ENCODE measurements around the gene CD79B. TPM values are rescaled to one million over a fixed set of nuclear protein-coding genes. Genes with fewer than 3 reads are reported as not detected.

CD79B gene
- total and polyA plus RNA-seq, 9 of the 15 experiments (the other 6 are each of a cell fraction or from before 2014, with no cell fraction given) = 0.15 to 0.62 (median 0.44) TPM; not detected in 2

- Histone ChIP-seq H2AFZ (ENCODE audit: low read depth, low read length) (no peak overlapping the region), H3K79me2 (ENCODE audit: control insufficient read depth, insufficient read depth, low read length) (no peaks in the 10 kb centered on the region), H3K27me3 (ENCODE audit: control insufficient read depth in 2 of 2, insufficient read depth in 2 of 2, low read length in 2 of 2) (peaks cover 0 to 9% of the 10 kb centered on the region in 2 experiments; a peak in 2 of 5 replicates), H3K9ac (ENCODE audit: insufficient read depth in 1 of 2, low read depth in 2 of 2, low read length in 2 of 2) (no peak overlapping the region; a peak in 1 of 4 replicates), H3K9me1 (ENCODE audit: control insufficient read depth, insufficient read depth, low read length) (no peaks in the 10 kb centered on the region), H3K4me1 (replicated peaks in 1 of 2; ENCODE audit: control insufficient read depth in 2 of 2, insufficient read depth in 2 of 2, low read length in 2 of 2) (peaks cover 0 to 33% of the 10 kb centered on the region in 2 experiments; a peak in 2 of 5 replicates), H3K4me2 (ENCODE audit: insufficient read depth, low read length) (no peak overlapping the region), H3K27ac (ENCODE audit: extremely low read depth, low read depth, low read length) (no peak overlapping the region), H3K4me3 (no peak overlapping the region), H3K36me3 (ENCODE audit: control insufficient read depth, insufficient read depth, low read length) (no peaks in the 10 kb centered on the region), H4K20me1 (replicated peaks; ENCODE audit: control insufficient read depth, insufficient read depth, low read length) (no peaks in the 10 kb centered on the region), H3K9me3 (replicated peaks; ENCODE audit: control insufficient read depth, insufficient read depth, low read depth, low read length) (no peaks in the 10 kb centered on the region)
- ATAC-seq (no peak), FAIRE-seq (no peak), DNase-seq (ENCODE audit: extremely low read depth in 1 of 4, low spot score in 3 of 4) (no peak)
- ChIA-PET CTCF (ENCODE audit: low intra/inter-chr PET ratio) (no interaction called here), POLR2A (interaction anchor here (0.6 to 1.3 kb wide), 3 partner anchors 10 to 12 kb away, joined by 3 to 6 read pairs (median 4); no protein-coding TSS in a partner anchor)
- in situ Hi-C loops (cut with MboI) (no loop called here), intact Hi-C loops (cut with micrococcal nuclease) (no loop called here)
- BruUV-seq (replicated peaks) = no TSS peak
- 21% methylated on average over 9 of the region's 10 CpGs for WGBS (ENCODE audit: insufficient coverage, low coverage, missing lambda C conversion rate)
- TF ChIP-seq SAP30 (IDR thresholded peaks at IDR 0.05; ENCODE audit: borderline replicate concordance, insufficient read depth, low read depth, low read length, poor library complexity, severe bottlenecking) (no peak), POLR2H (tag; IDR thresholded peaks at IDR 0.05; ENCODE audit: low read depth) (no peak), STAG1 (CRISPR knock-in tag; IDR thresholded peaks at IDR 0.05; ENCODE audit: borderline replicate concordance) (no peak), HDAC1 (IDR thresholded peaks at IDR 0.05) (no peak), TCF7 (IDR thresholded peaks at IDR 0.05; ENCODE audit: borderline replicate concordance) (no peak), POLR2B (IDR thresholded peaks at IDR 0.05; ENCODE audit: low read depth, partially characterized antibody) (no peak), PHB (CRISPR knock-in tag; IDR thresholded peaks at IDR 0.05) (no peak), SP2 (IDR thresholded peaks at IDR 0.05; ENCODE audit: extremely low read depth, low read depth, low read length, poor library complexity, severe bottlenecking) (no peak), GATAD2B (IDR thresholded peaks at IDR 0.05; ENCODE audit: borderline replicate concordance) (no peak), MED1 (CRISPR knock-in tag; IDR thresholded peaks at IDR 0.05; ENCODE audit: borderline replicate concordance) (no peak), NBN (IDR thresholded peaks at IDR 0.05; ENCODE audit: low read depth) (no peak), CBFA2T2 (conservative IDR thresholded peaks at IDR 0.05) (no peak), ZBTB8A (IDR thresholded peaks at IDR 0.05; ENCODE audit: partially characterized antibody) (no peak), ETV6 (IDR thresholded peaks at IDR 0.05; ENCODE audit: borderline replicate concordance in 1 of 2, low read depth in 2 of 2, low read length in 1 of 2) (no peak), ETV6 (CRISPR knock-in tag; IDR thresholded peaks at IDR 0.05; ENCODE audit: borderline replicate concordance) (no peak), CEBPZ (IDR thresholded peaks at IDR 0.05; ENCODE audit: borderline replicate concordance, low read depth, low read length) (no peak)
These were observed 3.0 kb downstream of the CD79B start for GRCh38 chr17:63928966-63929695.
